Neutrophil (primary cell): Measurements from ENCODE around the gene OSBPL2.

Experiments used
- H3K27ac ChIP-seq: fragments of 200-600 bp; sonication (generic); 2 replicates; pipeline ENCODE4 v1.5.1; 2016; ENCODE audit warnings: mild to moderate bottlenecking, moderate library complexity
- H3K27me3 ChIP-seq: fragments of 200-600 bp; sonication (generic); 2 replicates; pipeline ENCODE4 v1.6.0; 2016; ENCODE audit warnings: mild to moderate bottlenecking
- H3K36me3 ChIP-seq: fragments of 200-600 bp; sonication (generic); 2 replicates; pipeline ENCODE4 v1.5.1; 2017
- H3K4me1 ChIP-seq, 2 experiments: fragments of 200-600 bp in 1 of 2; sonication (generic) in 1 of 2; 1 replicate in 1 of 2; 2 replicates in 1 of 2; pipeline versions ENCODE4 v1.5.1 to v1.6.1; 2013 to 2016; ENCODE audit warnings: low read depth in 1 of 2, low read length in 1 of 2, mild to moderate bottlenecking in 1 of 2, moderate library complexity in 1 of 2; ENCODE audit not compliant: control insufficient read depth in 1 of 2, insufficient read depth in 1 of 2
- H3K4me3 ChIP-seq, 2 experiments: fragments of 200-600 bp in 1 of 2; sonication (generic) in 1 of 2; 1 replicate in 1 of 2; 2 replicates in 1 of 2; pipeline ENCODE4 v1.5.1; 2013 to 2016; ENCODE audit warnings: low read depth in 1 of 2, low read length in 1 of 2, mild to moderate bottlenecking in 1 of 2, moderate library complexity in 1 of 2
- H3K9me3 ChIP-seq: fragments of 200-600 bp; sonication (generic); 2 replicates; pipeline ENCODE4 v1.5.1; 2016
- TF ChIP-seq, protein P1 (sequence below): fragments of 200-600 bp; sonication (generic); IDR thresholded peaks from 2 replicates; pipeline ENCODE4 v1.5.1; 2016; ENCODE audit warnings: antibody characterized with exemption

The OSBPL2 gene

DNA sequence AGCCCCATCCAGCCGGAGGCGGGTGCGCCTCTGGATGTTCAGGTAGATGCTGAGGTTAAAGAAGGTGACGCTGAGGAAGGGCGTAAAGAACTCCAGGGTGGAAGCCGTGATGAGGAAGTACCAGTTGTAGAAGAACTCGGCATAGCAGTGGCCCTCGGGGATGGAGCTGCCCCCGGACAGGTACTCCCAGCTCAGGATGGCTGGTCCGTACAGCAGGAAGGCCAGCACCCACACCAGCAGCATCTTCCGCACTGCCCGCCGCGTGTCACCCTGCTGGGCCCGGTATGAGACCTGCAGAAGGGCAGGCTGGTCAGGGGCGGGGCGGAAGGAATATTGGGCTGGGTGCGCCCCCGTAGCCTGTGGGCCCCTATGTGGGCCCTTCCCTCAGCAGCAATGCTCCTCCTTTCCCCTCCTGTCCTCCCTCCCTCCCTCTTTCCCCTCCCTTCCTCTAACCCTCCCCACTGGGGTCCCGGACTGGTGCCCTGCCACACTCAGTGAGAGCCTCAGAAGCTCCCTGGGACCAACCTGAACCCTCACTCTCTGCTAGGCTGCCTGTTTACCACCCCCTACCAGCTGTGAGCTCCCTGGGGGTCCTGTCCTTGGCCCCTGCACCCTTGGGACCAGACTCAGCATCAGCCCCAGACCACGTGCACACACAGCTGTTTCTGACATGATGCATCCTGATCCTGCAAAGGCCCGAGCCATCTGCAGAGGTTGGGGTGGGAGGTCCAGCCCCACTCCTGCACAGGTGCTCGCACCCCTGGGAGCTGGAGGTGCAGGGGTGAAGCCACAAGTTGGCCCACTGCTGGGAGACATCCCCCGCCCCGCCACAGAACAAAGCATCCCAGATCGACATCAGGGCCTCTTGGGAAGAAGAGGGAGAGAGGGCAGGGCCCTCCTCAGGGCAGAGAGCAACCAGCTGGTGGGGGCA lies 21.4 kb upstream of the OSBPL2 start:
- Histone ChIP-seq H3K27ac (no peak overlapping the region), H3K36me3 (no peaks in the 10 kb centered on the region), H3K9me3 (no peaks in the 10 kb centered on the region), H3K4me3 (no peak overlapping the region), H3K4me1 (peaks cover 4 to 13% of the 10 kb centered on the region in 2 experiments), H3K27me3 (peaks cover 89% of the 10 kb centered on the region)
- TF ChIP-seq, protein P1, sequence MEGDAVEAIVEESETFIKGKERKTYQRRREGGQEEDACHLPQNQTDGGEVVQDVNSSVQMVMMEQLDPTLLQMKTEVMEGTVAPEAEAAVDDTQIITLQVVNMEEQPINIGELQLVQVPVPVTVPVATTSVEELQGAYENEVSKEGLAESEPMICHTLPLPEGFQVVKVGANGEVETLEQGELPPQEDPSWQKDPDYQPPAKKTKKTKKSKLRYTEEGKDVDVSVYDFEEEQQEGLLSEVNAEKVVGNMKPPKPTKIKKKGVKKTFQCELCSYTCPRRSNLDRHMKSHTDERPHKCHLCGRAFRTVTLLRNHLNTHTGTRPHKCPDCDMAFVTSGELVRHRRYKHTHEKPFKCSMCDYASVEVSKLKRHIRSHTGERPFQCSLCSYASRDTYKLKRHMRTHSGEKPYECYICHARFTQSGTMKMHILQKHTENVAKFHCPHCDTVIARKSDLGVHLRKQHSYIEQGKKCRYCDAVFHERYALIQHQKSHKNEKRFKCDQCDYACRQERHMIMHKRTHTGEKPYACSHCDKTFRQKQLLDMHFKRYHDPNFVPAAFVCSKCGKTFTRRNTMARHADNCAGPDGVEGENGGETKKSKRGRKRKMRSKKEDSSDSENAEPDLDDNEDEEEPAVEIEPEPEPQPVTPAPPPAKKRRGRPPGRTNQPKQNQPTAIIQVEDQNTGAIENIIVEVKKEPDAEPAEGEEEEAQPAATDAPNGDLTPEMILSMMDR, result no peak

DNA sequence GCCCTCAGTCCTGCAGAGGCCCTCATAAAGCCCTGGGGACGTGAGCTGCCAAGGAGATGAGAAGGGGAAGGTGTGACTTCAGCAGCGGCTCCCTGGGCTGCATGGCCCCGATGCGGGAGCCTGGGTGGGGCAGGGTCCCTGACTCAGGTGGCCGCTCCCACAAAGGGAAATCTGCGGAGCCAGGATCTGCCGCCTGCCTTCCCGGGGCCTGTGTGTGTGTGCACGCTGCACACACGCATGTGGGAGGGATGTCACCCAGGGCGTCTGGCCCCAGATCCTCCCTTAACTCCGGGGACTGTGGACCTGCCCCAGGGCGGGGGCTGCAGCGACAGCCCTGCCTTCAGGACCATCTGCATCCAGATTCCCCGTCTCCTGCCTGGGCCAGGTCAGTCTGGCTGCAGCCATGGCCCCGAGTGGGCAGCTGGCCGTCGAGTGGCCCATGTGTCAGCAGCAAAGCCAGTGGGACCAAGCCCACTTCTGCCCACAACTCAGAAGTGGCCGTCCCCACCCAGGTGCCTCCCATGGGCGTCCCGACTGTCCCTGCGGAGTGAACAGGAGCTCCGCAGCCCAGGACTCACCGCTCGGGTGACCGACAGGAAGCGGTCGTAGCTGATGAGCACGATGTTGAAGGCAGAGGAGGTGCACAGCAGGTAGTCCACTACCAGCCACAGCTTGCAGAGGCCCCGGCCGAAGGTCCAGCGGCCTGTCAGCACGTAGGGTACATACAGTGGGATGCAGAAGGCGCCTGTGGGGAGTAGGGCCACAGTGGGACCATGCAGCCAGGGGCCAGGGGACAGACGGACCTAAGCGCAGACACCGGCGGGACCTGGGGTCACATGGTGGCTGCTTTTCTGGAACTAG lies 20.2 kb upstream of the OSBPL2 start:
- H3K4me1 ChIP-seq, result peaks cover 4 to 13% of the 10 kb centered on the region in 2 experiments
- TF ChIP-seq, protein P1, result no peak
- H3K27me3 ChIP-seq, result peaks cover 94% of the 10 kb centered on the region
- no peak overlapping the region for H3K4me3 ChIP-seq
- H3K27ac ChIP-seq, result no peak overlapping the region
- no peaks in the 10 kb centered on the region for H3K36me3 ChIP-seq
- no peaks in the 10 kb centered on the region for H3K9me3 ChIP-seq

GRCh38 chr20:62219101-62219991 lies 19.0 kb upstream of the OSBPL2 start:
- Histone ChIP-seq H3K9me3 (no peaks in the 10 kb centered on the region), H3K4me1 (peaks cover 4 to 13% of the 10 kb centered on the region in 2 experiments), H3K27me3 (peaks cover 99% of the 10 kb centered on the region), H3K27ac (no peak overlapping the region), H3K36me3 (no peaks in the 10 kb centered on the region), H3K4me3 (peak overlapping the region; percentile 17 to 36)
- TF ChIP-seq, protein P1, result no peak

- Histone ChIP-seq H3K4me3 (peak within 1 kb of the TSS; percentile 17 to 36), H3K9me3 (no peaks in the 10 kb centered on the region), H3K36me3 (no peaks in the 10 kb centered on the region), H3K27ac (no peak within 1 kb of the TSS), H3K4me1 (peaks cover 4 to 13% of the 10 kb centered on the region in 2 experiments), H3K27me3 (peaks cover 99% of the 10 kb centered on the region)
- TF ChIP-seq, protein P1, result no peak
Observed at GRCh38 chr20:62219992-62220665, 18.2 kb upstream of the OSBPL2 start, which contains the start of gene HRH3. Gene HRH3, minus strand, starts transcription at chr20:62220278. Its CDS starts 308 bp downstream, at chr20:62219970.
